Gastroesophageal sphincter (tissue), 4 donors: ENCODE measurements around the gene RASSF1. TPM values are rescaled to one million over a fixed set of nuclear protein-coding genes. Genes with fewer than 3 reads are reported as not detected.

Experiments
- ATAC-seq: fragments of 150-250 bp; one replicate; pipeline ENCODE4 v1.9.1; 2016; ENCODE audit warnings: mild to moderate bottlenecking, moderate library complexity
- H3K27ac ChIP-seq, 4 donors: fragments of 200-600 bp; sonication (generic) in 3 of 4; 1 replicate in 3 of 4; 2 replicates in 1 of 4; pipeline ENCODE4 v1.5.1; 2016 to 2019
- H3K27me3 ChIP-seq: fragments of 200-600 bp; sonication (generic); one replicate; pipeline ENCODE4 v1.5.1; 2019
- H3K36me3 ChIP-seq, 2 donors: fragments of 200-600 bp; sonication (generic); one replicate each; pipeline ENCODE4 v1.5.1; 2019; ENCODE audit warnings: control low read depth in 1 of 2
- H3K4me1 ChIP-seq, 3 donors: fragments of 200-600 bp; sonication (generic); 1 replicate in 2 of 3; 2 replicates in 1 of 3; pipeline ENCODE4 v1.5.1; 2016 to 2019; ENCODE audit warnings: control low read depth in 2 of 3
- H3K4me3 ChIP-seq, 2 donors: fragments of 200-600 bp; sonication (generic); one replicate each; pipeline ENCODE4 v1.5.1; 2019; ENCODE audit warnings: mild to moderate bottlenecking in 1 of 2, moderate library complexity in 1 of 2
- H3K9me3 ChIP-seq, 3 donors: fragments of 200-600 bp; sonication (generic); one replicate each; pipeline ENCODE4 v1.5.1; 2017 to 2019; ENCODE audit warnings: control low read depth in 2 of 3
- CTCF ChIP-seq, 4 experiments: fragments of 200-600 bp in 2 of 4; fragments of 450-650 bp in 2 of 4; sonication (generic) in 1 of 4; IDR thresholded peaks; one replicate each; pipeline ENCODE4 v1.5.1; 2017 to 2019; ENCODE audit warnings: antibody characterized with exemption in 4 of 4, mild to moderate bottlenecking in 2 of 4, moderate library complexity in 2 of 4
- EP300 ChIP-seq: sonication (generic); formaldehyde crosslinking; IDR thresholded peaks from one replicate; pipeline ENCODE4 v1.6.1; 2017; ENCODE audit warnings: antibody characterized with exemption, mild to moderate bottlenecking
- POLR2A ChIP-seq, 2 donors: fragments of 450-650 bp; IDR thresholded peaks; one replicate each; pipeline ENCODE4 v1.6.1; 2017; ENCODE audit warnings: antibody characterized with exemption in 2 of 2, mild to moderate bottlenecking in 2 of 2, moderate library complexity in 1 of 2
- POLR2AphosphoS5 ChIP-seq: sonication (generic); formaldehyde crosslinking; IDR thresholded peaks from one replicate; pipeline ENCODE4 v1.6.1; 2017; ENCODE audit warnings: antibody characterized with exemption
- WGBS, 2 donors: methylation state at CpG; one replicate each; pipeline ENCODE4 v1.1.5; 2018; ENCODE audit warnings: low coverage in 1 of 2; 5-methylcytosine and 5-hydroxymethylcytosine counted together
- total RNA-seq, 4 donors: library from RNA; depleted of rRNA; stranded (reverse); fragments of >200 nt; gene quantifications; one replicate each; pipeline ENCODE4 v1.1.0, GENCODE V29; 2016

Gene RASSF1
- total RNA-seq, 4 donors from 2014 or later, result 24.5 to 40.3 (median 26.9) TPM

- 52 to 65% methylated on average over 4 to 6 of the region's 8 CpGs for WGBS, 2 donors
- Histone ChIP-seq H3K9me3 (no peaks in the 10 kb centered on the region), H3K27me3 (no peaks in the 10 kb centered on the region), H3K4me3 (peak overlapping the region in 1 of 2 donors; percentile 48), H3K27ac (no peak overlapping the region), H3K36me3 (peaks cover 0 to 20% of the 10 kb centered on the region in 2 donors), H3K4me1 (peaks cover 0 to 68% (median 37%) of the 10 kb centered on the region in 3 donors)
- TF ChIP-seq CTCF (IDR thresholded peaks at IDR 0.05), result no peak
- no peak for TF ChIP-seq POLR2AphosphoS5
- TF ChIP-seq EP300, result no peak
- no peak for TF ChIP-seq POLR2A (IDR thresholded peaks at IDR 0.05)
- ATAC-seq, result no peak
These were observed 4.4 kb upstream of the RASSF1 start for GRCh38 chr3:50345008-50345407.

- TF ChIP-seq POLR2A (IDR thresholded peaks at IDR 0.05) (no peak), CTCF (IDR thresholded peaks at IDR 0.05) (no peak), POLR2AphosphoS5 (no peak), EP300 (no peak)
- Histone ChIP-seq H3K27me3 (no peaks in the 10 kb centered on the region), H3K27ac (no peak overlapping the region), H3K4me3 (no peak overlapping the region), H3K36me3 (peaks cover 0 to 6% of the 10 kb centered on the region in 2 donors), H3K9me3 (no peaks in the 10 kb centered on the region), H3K4me1 (peaks cover 0 to 70% (median 35%) of the 10 kb centered on the region in 3 donors)
- WGBS, 2 donors, result 75% methylated on average over 8 of the region's 13 CpGs; no CpG with 5 or more reads in 1 of the 2 donors
- no peak for ATAC-seq
These were observed 2.4 kb upstream of the RASSF1 start for GRCh38 chr3:50342813-50343633.

GRCh38 chr3:50341996-50342650 lies 1.5 kb upstream of the RASSF1 start:
- peak overlapping the region in 1 of 4 donors; percentile 94 for H3K27ac ChIP-seq
- no peaks in the 10 kb centered on the region for H3K27me3 ChIP-seq
- no peak for ATAC-seq
- 94% methylated on average over 8 of the region's 13 CpGs; no CpG with 5 or more reads in 1 of the 2 donors for WGBS, 2 donors
- no peak for TF ChIP-seq POLR2A (IDR thresholded peaks at IDR 0.05)
- no peak for TF ChIP-seq POLR2AphosphoS5
- TF ChIP-seq CTCF (IDR thresholded peaks at IDR 0.05), result no peak
- TF ChIP-seq EP300, result no peak
- H3K4me1 ChIP-seq, result peaks cover 0 to 68% (median 36%) of the 10 kb centered on the region in 3 donors
- H3K36me3 ChIP-seq, result no peaks in the 10 kb centered on the region
- no peak overlapping the region for H3K4me3 ChIP-seq
- no peaks in the 10 kb centered on the region for H3K9me3 ChIP-seq

- H3K9me3 ChIP-seq, result no peaks in the 10 kb centered on the region
- H3K4me1 ChIP-seq, result peaks cover 0 to 66% (median 36%) of the 10 kb centered on the region in 3 donors
- ATAC-seq, result no peak
- peak overlapping the region in 3 of 4 donors; percentile 91 to 99 (median 94) for H3K27ac ChIP-seq
- TF ChIP-seq POLR2A (IDR thresholded peaks at IDR 0.05) (no peak), CTCF (IDR thresholded peaks at IDR 0.05) (no peak), EP300 (no peak), POLR2AphosphoS5 (no peak)
- no peaks in the 10 kb centered on the region for H3K27me3 ChIP-seq
- H3K4me3 ChIP-seq, result peak overlapping the region in 1 of 2 donors; percentile 65
- no peaks in the 10 kb centered on the region for H3K36me3 ChIP-seq
- WGBS, 2 donors, result no CpG with 5 or more reads among the region's 9 CpGs
These were observed 901 bp upstream of the RASSF1 start for GRCh38 chr3:50341537-50341936.
